Measurements from ENCODE around the gene ZNF521. TPM values are rescaled to one million over a fixed set of nuclear protein-coding genes. Genes with fewer than 3 reads are reported as not detected.

Gene ZNF521
- total RNA-seq, 1 donor from 2014 or later: 85.8 TPM

DNA sequence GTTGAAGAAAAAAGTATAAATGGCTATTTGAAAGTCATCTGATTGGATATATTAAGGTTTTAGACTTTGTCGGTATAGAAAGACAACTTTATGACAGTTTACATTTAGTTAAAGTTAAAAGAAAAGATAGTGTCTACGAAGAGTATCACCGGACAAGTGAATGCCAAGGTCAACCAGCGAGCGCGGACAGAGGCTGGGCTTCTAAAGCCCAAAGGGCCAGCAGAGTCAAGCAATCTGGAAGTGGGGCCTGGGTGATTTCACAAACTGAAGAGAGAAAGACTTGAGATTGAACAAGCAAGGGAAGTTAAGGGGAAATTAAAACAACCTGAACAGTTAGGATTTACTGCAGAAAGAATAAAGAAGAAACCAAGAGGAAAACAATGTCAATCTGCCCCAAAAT lies 16.3 kb downstream of the ZNF521 start:
- no peak for DNase-seq

DNA sequence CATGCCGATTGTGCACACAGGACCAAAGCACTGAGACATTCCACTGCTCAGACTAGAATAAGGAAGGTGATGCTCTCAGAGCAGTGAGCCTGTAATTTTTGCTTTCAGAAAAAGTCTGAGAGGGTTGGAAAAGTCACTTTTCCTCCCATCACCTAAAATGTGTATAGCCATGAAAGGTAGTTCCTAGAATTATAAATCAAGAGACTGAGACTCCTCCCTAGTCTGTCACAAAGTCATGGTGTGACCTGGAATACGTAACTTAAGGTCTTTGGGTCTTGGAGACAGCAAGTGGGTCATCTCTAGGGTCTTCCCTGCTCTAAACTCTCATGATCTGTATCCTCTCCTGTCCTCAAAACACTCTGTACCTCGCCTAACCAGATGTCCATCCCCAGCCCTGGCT lies 16.9 kb downstream of the ZNF521 start:
- no peak for DNase-seq

GRCh38 chr18:25334588-25334987 lies 17.4 kb downstream of the ZNF521 start:
- no peak for DNase-seq

GRCh38 chr18:25332002-25332401 lies 20.0 kb downstream of the ZNF521 start:
- DNase-seq: no peak

DNA sequence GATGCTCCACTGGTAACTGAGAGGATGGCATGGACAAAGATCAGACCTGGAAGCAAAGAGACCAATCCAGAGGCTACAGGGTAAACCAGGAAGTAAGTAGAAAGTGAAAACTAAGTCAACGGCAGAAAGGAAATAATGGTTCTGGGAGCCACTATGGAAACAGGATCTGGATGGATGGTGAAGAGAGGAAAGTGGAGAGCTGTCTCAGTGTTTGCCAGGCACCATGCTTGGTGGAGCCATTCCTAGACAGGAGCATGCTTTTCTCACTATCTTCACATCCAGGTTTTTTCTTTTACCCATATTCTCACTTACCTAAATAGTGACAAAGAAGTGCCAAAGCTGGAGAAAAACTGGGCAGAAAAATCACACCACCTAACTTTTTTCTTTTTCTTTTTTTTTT lies 22.2 kb downstream of the ZNF521 start:
- no peak for DNase-seq

DNA sequence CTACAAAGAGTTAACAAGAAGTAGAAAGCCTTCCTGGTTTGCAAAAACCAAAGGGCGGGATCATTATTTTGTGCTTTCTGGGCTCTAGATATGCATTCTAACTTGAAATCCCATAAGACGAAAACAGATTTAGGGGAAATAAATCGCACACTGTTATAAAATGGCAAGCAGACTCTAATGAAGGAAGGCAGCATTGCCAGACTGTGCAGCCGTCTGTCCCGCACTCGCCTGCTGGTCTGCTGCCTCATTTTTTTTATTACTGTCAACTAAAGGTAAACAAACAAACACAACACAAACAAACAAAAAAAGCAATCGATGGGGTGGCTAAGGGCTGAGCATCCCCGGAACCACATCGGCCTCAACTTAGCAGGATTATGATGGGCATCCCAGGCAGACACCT lies 24.4 kb downstream of the ZNF521 start:
- DNase-seq: peak; percentile 45

DNA sequence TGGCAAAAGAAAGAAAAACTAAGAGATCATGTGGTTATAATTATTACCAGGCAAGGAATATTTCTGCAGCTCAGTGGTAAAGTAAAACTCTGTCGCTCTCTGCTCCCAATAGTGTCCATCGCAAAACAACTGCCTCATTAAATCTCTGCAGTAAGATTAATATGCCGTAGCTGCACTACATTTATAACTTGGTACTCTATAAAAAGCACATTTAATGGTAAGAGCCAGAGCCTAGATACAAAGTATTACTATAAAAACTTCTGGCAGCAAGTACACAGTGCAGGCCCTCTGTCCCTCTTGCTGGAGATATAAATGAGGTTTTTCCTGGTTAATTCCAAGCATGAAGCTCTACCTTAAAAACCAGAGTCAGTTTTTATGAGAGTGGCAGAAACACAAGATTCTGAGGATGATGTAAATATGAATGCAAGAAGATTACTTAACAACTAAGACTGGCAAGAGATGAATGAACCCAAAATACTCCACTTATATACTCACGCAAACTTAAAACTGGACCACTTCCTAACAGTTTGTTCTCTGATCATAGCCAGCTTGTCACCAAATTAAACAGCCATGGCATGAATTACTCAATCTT lies 25.5 kb downstream of the ZNF521 start:
- no peak for DNase-seq

DNA sequence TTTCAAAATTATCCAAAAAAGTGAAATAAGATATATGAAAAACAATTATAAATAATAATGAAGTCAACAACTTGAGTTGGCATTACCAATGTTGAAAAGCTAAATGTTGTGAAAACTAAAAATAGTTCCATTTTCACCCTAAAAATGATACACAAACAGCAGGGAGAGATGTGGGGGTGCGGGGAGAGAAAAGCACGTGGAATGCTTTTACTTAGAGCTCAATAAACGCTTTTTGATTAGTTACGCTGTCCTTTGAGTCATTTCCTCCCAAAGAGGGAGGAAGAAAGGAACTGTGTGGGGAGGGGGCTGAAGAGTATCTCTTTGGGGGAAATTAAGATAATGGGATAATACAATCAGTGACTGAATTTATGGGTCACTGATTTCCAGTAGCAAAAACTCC lies 29.2 kb downstream of the ZNF521 start:
- no peak for DNase-seq

DNA sequence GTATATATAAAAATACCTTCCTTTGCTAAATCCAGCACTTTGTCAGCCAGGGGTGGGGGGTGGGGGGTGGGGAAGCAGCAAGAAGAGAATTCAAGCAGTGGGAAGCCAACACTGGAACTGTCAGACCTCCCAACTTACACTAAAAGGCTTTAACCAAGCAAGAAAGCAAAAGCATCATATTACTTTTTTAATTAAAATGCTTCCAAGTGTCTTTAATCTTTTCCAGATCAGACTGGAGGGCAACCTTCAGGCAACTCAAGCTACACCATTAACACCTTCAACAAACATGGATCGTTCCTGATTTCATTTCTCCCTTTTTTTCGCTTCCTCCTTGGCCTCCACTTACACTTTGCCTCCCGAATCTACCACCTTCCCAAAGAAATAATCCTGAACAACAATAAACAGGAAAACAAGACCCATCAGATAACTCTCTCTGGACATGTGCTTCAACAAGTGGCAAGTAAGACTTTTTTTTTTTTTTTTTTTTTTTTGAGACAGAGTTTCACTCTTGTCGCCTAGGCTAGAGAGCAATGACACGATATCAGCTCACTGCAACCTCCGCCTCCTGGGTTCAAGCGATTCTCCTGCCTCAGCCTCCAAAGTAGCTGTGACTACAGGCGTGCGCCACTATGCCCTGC lies 35.5 kb downstream of the ZNF521 start:
- DNase-seq: no peak

- no peak for DNase-seq
Observed at GRCh38 chr18:25314838-25315190, 37.2 kb downstream of the ZNF521 start.

GRCh38 chr18:25314151-25314837 lies 37.7 kb downstream of the ZNF521 start:
- no peak for DNase-seq

GRCh38 chr18:25313268-25313667 lies 38.7 kb downstream of the ZNF521 start:
- no peak for DNase-seq

DNA sequence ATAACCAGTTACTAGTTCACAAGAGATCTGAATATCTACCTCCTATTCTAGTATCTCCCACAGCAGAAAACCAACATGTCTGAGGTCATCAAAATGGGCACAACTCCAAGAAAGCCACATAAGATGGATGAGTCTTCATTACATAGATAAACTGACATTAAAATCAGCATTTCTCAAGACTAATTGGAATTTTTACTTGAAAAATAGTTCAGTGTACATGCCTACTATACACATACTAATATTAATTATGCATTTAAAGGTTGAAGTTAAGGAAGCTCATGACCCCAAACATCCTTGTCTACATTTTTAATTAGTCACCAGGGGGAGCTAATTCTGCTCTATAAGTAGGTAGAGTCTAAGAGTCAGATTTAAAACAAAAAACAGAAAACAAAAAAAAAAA lies 41.9 kb downstream of the ZNF521 start:
- no peak for DNase-seq

GRCh38 chr18:25308381-25308780 lies 43.6 kb downstream of the ZNF521 start:
- no peak for DNase-seq

GRCh38 chr18:25307192-25307591 lies 44.8 kb downstream of the ZNF521 start:
- no peak for DNase-seq

DNA sequence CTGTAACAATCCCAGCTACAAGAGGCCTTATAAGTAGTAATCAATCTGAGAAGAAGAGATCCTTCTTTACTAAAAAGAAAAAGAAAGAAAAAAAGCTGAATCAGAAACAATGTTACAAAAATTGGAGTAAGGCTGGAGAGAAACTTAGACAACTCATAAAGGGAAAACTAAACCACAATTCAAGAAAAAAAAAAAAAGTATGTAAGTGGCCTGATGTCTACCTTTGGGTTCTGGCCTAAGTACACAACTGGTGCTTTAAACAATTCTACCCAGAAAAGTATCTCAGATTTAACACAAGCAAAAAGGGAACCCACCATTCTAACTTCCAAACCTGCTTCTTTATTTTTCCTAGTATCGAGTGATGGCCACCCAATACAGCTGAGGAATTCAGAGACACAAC lies 45.3 kb downstream of the ZNF521 start:
- DNase-seq: no peak

DNA sequence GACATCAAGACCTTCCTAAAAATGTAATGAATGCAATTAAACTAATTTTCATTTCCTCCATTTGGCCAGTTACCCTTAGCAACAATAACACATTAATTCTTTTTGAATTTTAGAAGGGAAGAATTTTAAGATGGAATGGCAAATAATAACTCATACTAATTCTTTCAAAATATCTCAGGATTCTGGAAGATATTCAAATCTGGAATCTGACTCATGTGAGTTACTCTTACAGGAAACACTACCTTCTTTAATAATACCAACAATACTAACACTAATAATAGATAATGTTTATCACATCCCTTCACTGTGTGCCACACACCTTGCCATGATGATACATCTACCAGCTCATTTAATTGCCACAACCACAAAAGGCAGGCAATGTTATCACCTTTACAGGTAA lies 46.4 kb downstream of the ZNF521 start:
- DNase-seq: no peak

- no peak for DNase-seq
Observed at GRCh38 chr18:25300492-25300891, 51.5 kb downstream of the ZNF521 start.

- DNase-seq: no peak
Observed at GRCh38 chr18:25299426-25300300, 52.3 kb downstream of the ZNF521 start.

GRCh38 chr18:25298853-25299274 lies 53.1 kb downstream of the ZNF521 start:
- DNase-seq: no peak

- DNase-seq: no peak
Observed at GRCh38 chr18:25295624-25296138, 56.3 kb downstream of the ZNF521 start.

- DNase-seq: no peak
Observed at GRCh38 chr18:25291150-25291549, 60.8 kb downstream of the ZNF521 start.

All from tongue (tissue), 2 donors.